Gastroesophageal sphincter (tissue), 3 donors: ENCODE measurements around the gene LHX3.

Source experiments
- EP300 ChIP-seq: sonication (generic); formaldehyde crosslinking; IDR thresholded peaks from one replicate; pipeline ENCODE4 v1.6.1; 2017; ENCODE audit warnings: antibody characterized with exemption, mild to moderate bottlenecking
- POLR2A ChIP-seq, 2 donors: fragments of 450-650 bp; IDR thresholded peaks; one replicate each; pipeline ENCODE4 v1.6.1; 2017; ENCODE audit warnings: antibody characterized with exemption in 2 of 2, mild to moderate bottlenecking in 2 of 2, moderate library complexity in 1 of 2
- POLR2AphosphoS5 ChIP-seq: sonication (generic); formaldehyde crosslinking; IDR thresholded peaks from one replicate; pipeline ENCODE4 v1.6.1; 2017; ENCODE audit warnings: antibody characterized with exemption
- TF ChIP-seq, protein P1 (sequence below), 4 experiments: fragments of 200-600 bp in 2 of 4; fragments of 450-650 bp in 2 of 4; sonication (generic) in 1 of 4; IDR thresholded peaks; one replicate each; pipeline ENCODE4 v1.5.1; 2017 to 2019; ENCODE audit warnings: antibody characterized with exemption in 4 of 4, mild to moderate bottlenecking in 2 of 4, moderate library complexity in 2 of 4

DNA sequence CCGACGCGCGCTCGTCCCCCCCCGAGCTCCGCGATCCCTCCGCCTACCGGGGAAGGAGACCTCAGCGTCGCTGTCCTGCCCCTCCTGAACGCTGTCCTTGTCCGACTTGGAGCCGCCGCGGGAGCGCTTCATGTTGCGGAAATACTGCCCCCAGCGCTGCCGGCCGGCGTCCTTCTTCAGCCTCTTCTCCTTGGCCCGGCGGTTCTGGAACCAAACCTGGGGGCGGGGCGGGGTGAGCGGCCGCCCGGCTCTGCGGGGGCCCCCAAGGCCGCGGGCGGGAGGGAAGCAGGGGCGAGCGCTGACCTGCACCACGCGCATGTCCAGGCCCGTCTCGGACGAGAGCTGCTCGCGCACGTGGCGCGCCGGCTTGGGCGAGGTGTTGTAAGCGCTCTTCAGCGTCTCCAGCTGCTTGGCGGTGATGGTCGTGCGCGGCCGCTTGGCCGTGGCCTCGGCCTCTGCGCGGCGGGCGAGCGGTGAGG lies 6.3 kb downstream of the LHX3 start:
- no peak for TF ChIP-seq POLR2A (IDR thresholded peaks at IDR 0.05)
- no peak for TF ChIP-seq EP300
- TF ChIP-seq, protein P1, sequence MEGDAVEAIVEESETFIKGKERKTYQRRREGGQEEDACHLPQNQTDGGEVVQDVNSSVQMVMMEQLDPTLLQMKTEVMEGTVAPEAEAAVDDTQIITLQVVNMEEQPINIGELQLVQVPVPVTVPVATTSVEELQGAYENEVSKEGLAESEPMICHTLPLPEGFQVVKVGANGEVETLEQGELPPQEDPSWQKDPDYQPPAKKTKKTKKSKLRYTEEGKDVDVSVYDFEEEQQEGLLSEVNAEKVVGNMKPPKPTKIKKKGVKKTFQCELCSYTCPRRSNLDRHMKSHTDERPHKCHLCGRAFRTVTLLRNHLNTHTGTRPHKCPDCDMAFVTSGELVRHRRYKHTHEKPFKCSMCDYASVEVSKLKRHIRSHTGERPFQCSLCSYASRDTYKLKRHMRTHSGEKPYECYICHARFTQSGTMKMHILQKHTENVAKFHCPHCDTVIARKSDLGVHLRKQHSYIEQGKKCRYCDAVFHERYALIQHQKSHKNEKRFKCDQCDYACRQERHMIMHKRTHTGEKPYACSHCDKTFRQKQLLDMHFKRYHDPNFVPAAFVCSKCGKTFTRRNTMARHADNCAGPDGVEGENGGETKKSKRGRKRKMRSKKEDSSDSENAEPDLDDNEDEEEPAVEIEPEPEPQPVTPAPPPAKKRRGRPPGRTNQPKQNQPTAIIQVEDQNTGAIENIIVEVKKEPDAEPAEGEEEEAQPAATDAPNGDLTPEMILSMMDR (IDR thresholded peaks at IDR 0.05), result no peak
- no peak for TF ChIP-seq POLR2AphosphoS5
